ENCODE results near the gene HABP2.

HABP2 gene

GRCh38 chr10:113609704-113610108 lies 56.9 kb downstream of the HABP2 start:
- DNase-seq, result no peak

GRCh38 chr10:113610631-113611601 lies 58.1 kb downstream of the HABP2 start:
- DNase-seq, result no peak

- DNase-seq, result no peak
Observed at GRCh38 chr10:113612154-113612553, 59.3 kb downstream of the HABP2 start.

- DNase-seq, result no peak
Observed at GRCh38 chr10:113613427-113613826, 60.6 kb downstream of the HABP2 start.

- no peak for DNase-seq
Observed at GRCh38 chr10:113613977-113614690, 61.3 kb downstream of the HABP2 start.

- no peak for DNase-seq
Observed at GRCh38 chr10:113616244-113617074, 63.6 kb downstream of the HABP2 start.

GRCh38 chr10:113617086-113617485 lies 64.2 kb downstream of the HABP2 start:
- no peak for DNase-seq

- no peak for DNase-seq
Observed at GRCh38 chr10:113618338-113618737, 65.5 kb downstream of the HABP2 start.

GRCh38 chr10:113619401-113619800 lies 66.5 kb downstream of the HABP2 start:
- DNase-seq, result no peak

GRCh38 chr10:113620511-113620910 lies 67.7 kb downstream of the HABP2 start:
- DNase-seq, result no peak

GRCh38 chr10:113620936-113621335 lies 68.1 kb downstream of the HABP2 start:
- DNase-seq, result no peak

- no peak for DNase-seq
Observed at GRCh38 chr10:113621799-113622198, 68.9 kb downstream of the HABP2 start.

- no peak for DNase-seq
Observed at GRCh38 chr10:113622831-113623230, 70.0 kb downstream of the HABP2 start.

GRCh38 chr10:113625461-113626186 lies 72.8 kb downstream of the HABP2 start:
- no peak for DNase-seq

GRCh38 chr10:113626809-113627355 lies 74.0 kb downstream of the HABP2 start:
- DNase-seq, result no peak

- no peak for DNase-seq
Observed at GRCh38 chr10:113627836-113628235, 75.0 kb downstream of the HABP2 start.

- DNase-seq, result no peak
Observed at GRCh38 chr10:113628607-113629153, 75.8 kb downstream of the HABP2 start.

GRCh38 chr10:113630929-113631533 lies 78.2 kb downstream of the HABP2 start:
- DNase-seq, result no peak

GRCh38 chr10:113631684-113632367 lies 79.0 kb downstream of the HABP2 start:
- no peak for DNase-seq

Measured in NCI-H2081 treated with DMSO at 0.1 percent for 48 hours (cell line).